Right forelimb (tissue), 1 donor: ENCODE data around the gene DYRK2.

Source experiments
- DNase-seq: peaks from one replicate; pipeline ENCODE4 v3.0.0-alpha.2; 2018

Gene DYRK2

DNA sequence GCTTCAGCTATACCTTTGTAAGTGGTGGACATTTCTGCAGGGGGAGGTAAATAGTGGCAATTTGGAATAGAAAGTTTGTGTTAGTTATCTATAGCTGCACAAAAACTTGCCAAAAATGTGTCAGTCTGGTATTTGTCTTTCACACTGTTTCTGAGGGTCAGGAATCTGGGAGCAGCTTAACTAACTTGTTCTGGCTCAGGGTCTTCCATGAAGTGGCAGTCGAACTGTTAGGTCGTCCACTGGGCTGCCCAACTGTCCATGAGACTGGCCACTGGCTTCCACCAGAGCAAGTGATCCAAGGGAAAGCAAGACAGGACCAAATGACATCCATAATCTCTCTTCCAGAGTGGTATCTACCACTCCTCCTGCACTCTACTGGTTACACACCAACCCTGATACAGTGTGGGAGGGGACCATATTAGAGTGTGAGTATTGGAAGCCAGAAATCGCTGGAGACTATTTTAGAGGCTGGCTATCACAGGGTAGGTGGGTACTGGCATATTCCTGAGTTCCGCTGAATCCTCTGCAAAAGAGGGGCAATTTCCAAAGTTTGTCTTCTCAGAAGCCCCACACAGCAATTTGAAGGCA is 60.9 kb downstream of the DYRK2 start:
- no peak for DNase-seq

DNA sequence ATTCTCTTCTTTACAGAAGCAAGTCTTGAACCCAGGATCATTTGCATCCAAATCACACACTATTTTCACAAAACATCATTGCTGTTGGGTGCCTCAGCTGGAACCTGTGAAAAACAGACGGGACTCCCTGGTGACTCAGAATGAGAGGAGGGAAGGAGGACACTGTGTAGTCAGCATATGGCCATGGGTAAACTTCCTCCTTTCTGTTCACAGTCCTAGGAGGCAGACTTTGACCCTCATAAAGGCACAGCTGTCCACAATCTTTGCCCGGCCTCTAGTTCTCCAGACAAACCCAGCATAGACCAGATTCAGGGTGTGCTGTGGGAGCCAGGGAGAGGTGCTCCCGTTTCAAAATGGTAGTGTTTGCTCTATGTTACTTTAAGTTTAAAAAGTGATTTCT is 62.0 kb downstream of the DYRK2 start:
- no peak for DNase-seq

DNA sequence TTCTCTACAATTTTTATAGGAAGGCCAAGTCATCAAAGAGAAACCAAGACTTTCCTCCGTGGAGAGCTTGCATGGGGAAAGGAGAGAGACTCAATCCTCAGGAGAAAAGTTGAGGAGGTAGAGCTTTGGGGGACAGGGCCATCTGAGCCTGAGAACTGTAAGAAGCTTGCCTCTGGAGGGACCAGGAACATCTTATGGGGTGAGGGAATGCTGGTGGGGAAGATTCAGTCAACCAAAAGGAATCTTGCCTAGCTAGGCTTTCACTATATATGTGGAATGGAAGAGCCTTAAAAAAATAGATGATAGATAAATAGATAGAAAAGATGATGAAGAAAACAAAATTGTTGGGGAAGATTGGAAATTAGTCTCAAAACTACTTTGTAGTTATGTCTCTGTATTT is 63.5 kb downstream of the DYRK2 start:
- DNase-seq = no peak

DNA sequence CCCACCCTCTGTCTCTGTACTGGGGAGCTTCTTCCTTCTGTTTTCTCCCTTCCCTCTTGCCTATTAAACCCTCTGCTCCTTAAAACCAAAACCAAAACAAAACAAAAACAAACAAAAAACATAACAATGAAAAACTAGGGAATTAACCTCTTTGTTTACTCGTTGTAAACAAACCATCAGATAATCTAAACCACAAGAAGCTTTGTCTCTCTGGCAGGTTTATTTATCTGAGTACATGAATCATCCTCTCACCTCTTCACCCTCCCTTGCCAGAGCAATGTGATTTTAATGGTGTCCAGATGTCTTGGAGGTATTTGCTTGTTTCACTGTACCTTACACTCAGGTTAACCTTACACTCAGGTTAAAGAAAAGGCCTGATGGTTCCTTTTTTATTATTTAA is 66.1 kb downstream of the DYRK2 start:
- no peak for DNase-seq
